ENCODE data around the gene SESTD1. TPM values are rescaled to one million over a fixed set of nuclear protein-coding genes. Genes with fewer than 3 reads are reported as not detected.

Gene SESTD1
- total RNA-seq, 3 donors from 2014 or later: 54.1 to 137 (median 54.9) TPM

- Histone ChIP-seq H3K27ac (no peak overlapping the region), H3K9me3 (no peaks in the 10 kb centered on the region), H3K27me3 (no peaks in the 10 kb centered on the region), H3K36me3 (no peaks in the 10 kb centered on the region), H3K4me3 (no peak overlapping the region), H3K4me1 (no peaks in the 10 kb centered on the region)
- intact Hi-C loops (cut with DNase I; ENCODE audit: low total_unique reads): no loop called here
- no peak for DNase-seq (ENCODE audit: low spot score in 2 of 2)
- TF ChIP-seq POLR2AphosphoS5 (IDR thresholded peaks at IDR 0.05): no peak
- TF ChIP-seq CTCF (IDR thresholded peaks at IDR 0.05): no peak
- no peak for TF ChIP-seq POLR2A (IDR thresholded peaks at IDR 0.05)
Measured at GRCh38 chr2:179180242-179180641, 84.4 kb downstream of the SESTD1 start.

- DNase-seq (ENCODE audit: low spot score in 2 of 2): no peak
- Histone ChIP-seq H3K4me3 (no peak overlapping the region), H3K27me3 (no peaks in the 10 kb centered on the region), H3K36me3 (no peaks in the 10 kb centered on the region), H3K9me3 (no peaks in the 10 kb centered on the region), H3K4me1 (no peaks in the 10 kb centered on the region), H3K27ac (no peak overlapping the region)
- intact Hi-C loops (cut with DNase I; ENCODE audit: low total_unique reads): no loop called here
- no peak for TF ChIP-seq POLR2AphosphoS5 (IDR thresholded peaks at IDR 0.05)
- TF ChIP-seq POLR2A (IDR thresholded peaks at IDR 0.05): no peak
- no peak for TF ChIP-seq CTCF (IDR thresholded peaks at IDR 0.05)
Measured at GRCh38 chr2:179179719-179180118, 84.9 kb downstream of the SESTD1 start.

GRCh38 chr2:179177694-179178093 is 86.9 kb downstream of the SESTD1 start:
- Histone ChIP-seq H3K36me3 (no peaks in the 10 kb centered on the region), H3K27me3 (no peaks in the 10 kb centered on the region), H3K4me3 (no peak overlapping the region), H3K9me3 (no peaks in the 10 kb centered on the region), H3K4me1 (no peaks in the 10 kb centered on the region), H3K27ac (no peak overlapping the region)
- intact Hi-C loops (cut with DNase I; ENCODE audit: low total_unique reads): no loop called here
- no peak for DNase-seq (ENCODE audit: low spot score in 2 of 2)
- TF ChIP-seq CTCF (IDR thresholded peaks at IDR 0.05) (no peak), POLR2AphosphoS5 (IDR thresholded peaks at IDR 0.05) (no peak), POLR2A (IDR thresholded peaks at IDR 0.05) (no peak)

- Histone ChIP-seq H3K4me1 (no peaks in the 10 kb centered on the region), H3K27me3 (no peaks in the 10 kb centered on the region), H3K36me3 (no peaks in the 10 kb centered on the region), H3K4me3 (no peak overlapping the region), H3K9me3 (no peaks in the 10 kb centered on the region), H3K27ac (no peak overlapping the region)
- intact Hi-C loops (cut with DNase I; ENCODE audit: low total_unique reads): no loop called here
- DNase-seq (ENCODE audit: low spot score in 2 of 2): no peak
- no peak for TF ChIP-seq CTCF (IDR thresholded peaks at IDR 0.05)
- no peak for TF ChIP-seq POLR2A (IDR thresholded peaks at IDR 0.05)
- TF ChIP-seq POLR2AphosphoS5 (IDR thresholded peaks at IDR 0.05): no peak
Measured at GRCh38 chr2:179174240-179174639, 90.4 kb downstream of the SESTD1 start.

GRCh38 chr2:179172894-179173293 is 91.7 kb downstream of the SESTD1 start:
- no peak for DNase-seq (ENCODE audit: low spot score in 2 of 2)
- no peaks in the 10 kb centered on the region for H3K9me3 ChIP-seq
- no peak for TF ChIP-seq POLR2A (IDR thresholded peaks at IDR 0.05)
- TF ChIP-seq POLR2AphosphoS5 (IDR thresholded peaks at IDR 0.05): no peak
- no peak for TF ChIP-seq CTCF (IDR thresholded peaks at IDR 0.05)
- H3K4me3 ChIP-seq: no peak overlapping the region
- no peaks in the 10 kb centered on the region for H3K4me1 ChIP-seq
- intact Hi-C loops (cut with DNase I; ENCODE audit: low total_unique reads): no loop called here
- no peaks in the 10 kb centered on the region for H3K27me3 ChIP-seq
- H3K27ac ChIP-seq: no peak overlapping the region
- H3K36me3 ChIP-seq: no peaks in the 10 kb centered on the region
